HG03521 (cell line): ENCODE measurements around the gene RALGPS1.

Experiments
- ATAC-seq: cut with Tn5 transposase; IDR thresholded peaks from one replicate; pipeline ENCODE4 v1.9.1; 2021; ENCODE audit warnings: mild to moderate bottlenecking, moderate library complexity; ENCODE audit not compliant: unreplicated experiment

RALGPS1 gene

DNA sequence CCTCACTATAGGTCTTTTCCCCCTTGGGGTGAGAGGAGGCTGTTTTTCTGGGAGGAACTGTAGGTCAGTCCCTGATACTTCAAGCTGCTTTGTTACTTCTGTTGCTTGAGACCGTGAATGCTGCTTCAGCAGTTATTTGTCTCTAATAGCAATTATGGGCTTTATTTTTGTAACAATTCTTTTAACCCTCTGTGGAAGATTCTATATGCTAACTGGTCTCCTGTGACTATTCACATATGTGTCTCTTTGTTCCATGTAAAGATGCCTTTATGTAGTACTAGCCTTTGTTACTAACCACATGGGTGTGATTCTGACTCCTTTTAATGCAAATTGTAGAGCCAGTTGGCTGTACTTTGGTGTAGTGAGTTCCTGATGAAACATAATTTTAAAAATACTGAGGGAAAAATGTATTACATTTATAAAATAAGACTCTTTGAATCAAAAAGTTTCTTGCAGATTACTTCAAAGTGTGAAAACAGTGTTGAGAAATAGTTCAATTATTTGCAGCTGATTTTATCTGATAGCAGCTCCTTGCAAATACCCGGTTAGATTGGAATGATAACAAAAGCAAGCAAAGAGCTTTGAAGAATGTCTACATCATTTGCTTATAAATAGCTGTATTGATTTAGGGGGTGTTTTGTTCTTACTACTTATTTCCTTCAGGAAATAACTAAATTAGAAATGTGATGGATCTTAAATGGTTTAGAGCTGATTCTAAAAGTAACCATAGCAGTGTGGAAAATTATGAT, 161.2 kb downstream of the RALGPS1 start:
- ATAC-seq = no peak

DNA sequence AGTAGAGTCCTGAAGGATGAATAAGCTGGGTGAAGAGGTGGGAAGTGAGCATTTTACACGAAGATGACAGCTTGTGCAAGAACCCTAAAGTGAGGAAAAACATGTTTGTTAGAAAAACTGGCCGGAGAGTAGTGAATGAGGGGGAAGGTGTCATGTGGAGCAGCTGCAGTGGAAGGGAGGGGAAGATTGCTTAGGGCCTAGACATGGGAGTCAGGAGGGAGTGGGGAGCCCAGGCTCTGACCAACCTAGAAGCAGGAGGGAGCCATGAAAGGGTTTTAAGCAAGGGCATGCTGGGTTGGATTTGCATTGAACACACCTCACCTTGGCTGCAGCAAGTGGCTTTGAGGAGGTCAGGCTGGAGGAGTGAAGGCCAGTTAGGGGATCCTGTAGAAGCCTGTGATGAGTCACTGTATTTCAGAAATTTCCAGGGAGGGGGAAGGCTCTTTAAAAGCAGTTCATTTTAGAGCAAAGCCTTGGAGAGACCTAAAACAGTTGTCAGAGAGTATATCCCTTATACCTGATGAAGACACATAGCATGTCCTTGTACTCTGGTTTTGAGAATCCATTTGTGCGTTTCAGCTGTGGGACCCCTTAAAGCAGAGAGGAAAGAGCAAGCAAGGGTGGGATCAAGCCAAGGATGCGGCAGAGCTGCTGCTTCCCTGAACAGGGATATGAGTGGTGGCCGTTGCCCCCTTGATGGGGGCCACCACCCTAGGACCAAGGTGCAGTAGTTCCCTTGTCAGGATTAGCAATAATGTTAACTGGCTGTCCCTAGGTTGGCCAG, 162.5 kb downstream of the RALGPS1 start:
- no peak for ATAC-seq

- ATAC-seq = no peak
These were observed 163.0 kb downstream of the RALGPS1 start for GRCh38 chr9:127077644-127077946.

GRCh38 chr9:127078336-127078735, 163.8 kb downstream of the RALGPS1 start:
- no peak for ATAC-seq

DNA sequence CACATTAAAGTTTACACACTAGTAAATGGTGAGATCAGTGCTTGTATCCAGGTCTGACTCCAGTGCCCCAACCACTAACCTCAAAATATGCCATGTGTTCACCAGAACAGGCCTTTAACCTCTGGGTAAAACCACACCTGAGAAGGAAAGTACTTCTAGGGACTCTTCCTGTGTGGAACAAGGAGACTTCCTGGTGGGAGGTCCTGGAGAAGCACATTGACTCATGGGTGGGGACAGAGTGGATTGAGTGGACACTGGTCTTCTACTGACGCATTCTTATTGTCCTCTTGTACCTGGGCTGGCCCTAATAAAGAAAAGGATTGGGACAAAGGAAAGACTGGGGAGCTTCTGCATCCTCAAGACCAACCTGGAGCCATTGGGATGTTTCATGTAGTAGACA, 164.4 kb downstream of the RALGPS1 start:
- ATAC-seq = no peak

GRCh38 chr9:127079446-127080140, 165.0 kb downstream of the RALGPS1 start:
- no peak for ATAC-seq

GRCh38 chr9:127081250-127082185, 166.9 kb downstream of the RALGPS1 start:
- no peak for ATAC-seq

DNA sequence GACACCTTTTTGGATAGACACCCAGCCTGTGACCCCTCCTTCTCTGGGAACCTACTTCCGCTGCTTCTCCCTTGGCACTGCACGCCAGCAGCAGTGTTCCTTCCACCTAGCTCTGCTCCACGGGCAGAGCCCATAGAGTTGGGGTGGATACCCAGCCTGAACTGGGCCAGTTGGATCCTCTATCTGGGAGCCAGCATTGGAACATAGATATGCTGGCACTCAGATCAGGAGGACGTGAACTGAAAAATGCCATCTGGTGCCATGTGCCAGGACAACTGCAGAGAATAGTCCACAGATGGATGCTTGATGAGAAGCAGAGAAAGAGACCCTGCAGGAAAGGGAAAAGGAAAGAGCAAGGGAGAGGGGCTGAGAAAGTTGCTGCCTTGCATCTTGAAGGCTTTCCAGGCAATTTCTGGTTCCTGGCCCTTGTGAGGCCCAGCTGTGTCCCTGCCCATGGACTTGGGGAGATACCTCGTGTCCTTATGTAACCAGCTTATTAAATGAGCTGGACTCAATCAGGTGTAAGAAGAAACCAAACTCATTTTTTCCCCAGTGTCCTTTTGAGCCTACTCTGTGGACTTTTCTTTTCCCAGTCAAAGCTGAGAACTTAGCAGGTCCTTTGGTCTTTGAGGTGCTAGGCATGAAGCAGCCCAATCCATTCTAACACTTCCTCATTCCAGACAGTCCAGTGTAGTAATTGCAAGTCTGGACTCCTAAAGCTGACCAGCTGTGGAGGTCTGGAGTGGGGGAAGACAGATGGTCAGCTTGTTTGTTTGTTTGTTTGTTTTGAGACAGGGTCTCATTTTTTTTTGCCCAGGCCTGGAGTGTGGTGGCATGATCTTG, 168.8 kb downstream of the RALGPS1 start:
- no peak for ATAC-seq

DNA sequence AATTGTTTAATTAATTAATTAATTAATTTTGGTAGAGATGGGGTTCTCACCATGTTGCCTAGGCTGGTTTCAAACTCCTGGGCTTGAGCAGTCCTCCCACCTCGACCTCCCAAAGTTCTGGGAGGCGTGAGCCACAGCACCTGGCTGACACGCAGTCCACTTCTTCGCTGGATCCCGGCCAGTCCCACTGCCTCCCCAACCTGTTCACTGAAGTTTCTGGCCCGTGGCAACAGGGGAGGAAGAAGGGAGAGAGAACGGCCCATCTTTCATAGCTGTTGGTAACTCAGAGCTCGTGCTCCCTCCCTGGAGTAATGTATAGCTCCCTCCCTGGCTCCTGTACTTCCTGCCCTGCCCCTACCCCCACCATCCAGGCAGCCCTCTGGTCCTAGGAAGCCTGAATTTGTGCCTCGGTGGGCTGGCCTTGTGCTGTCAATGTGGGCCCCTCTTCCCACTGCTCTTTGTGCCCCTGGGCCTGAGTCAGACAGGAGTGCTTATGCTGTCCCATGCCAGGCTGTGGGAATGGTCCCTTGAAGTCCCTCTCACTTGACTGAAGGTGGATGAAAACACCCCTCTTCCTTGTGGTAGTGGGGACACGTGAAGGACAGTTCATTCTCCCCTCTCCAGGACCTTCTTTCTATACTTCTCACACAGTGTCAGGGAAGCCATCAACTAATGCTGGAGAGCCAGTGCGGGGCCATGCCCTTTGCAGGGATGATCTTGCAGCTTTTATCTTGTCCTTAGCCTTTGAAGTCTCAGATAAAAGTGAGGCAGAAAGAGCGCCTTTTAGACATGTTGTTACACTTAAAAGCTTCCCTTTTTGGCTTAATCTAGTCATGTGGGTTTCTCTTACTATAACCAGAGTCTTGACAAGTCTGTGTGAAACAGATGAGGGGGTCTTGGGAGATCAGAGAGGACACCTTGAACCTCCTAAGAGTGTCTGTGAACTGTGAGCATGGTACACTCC, 169.8 kb downstream of the RALGPS1 start:
- ATAC-seq = no peak

GRCh38 chr9:127085186-127085585, 170.6 kb downstream of the RALGPS1 start:
- ATAC-seq = no peak

- no peak for ATAC-seq
These were observed 172.2 kb downstream of the RALGPS1 start for GRCh38 chr9:127086771-127087170.

DNA sequence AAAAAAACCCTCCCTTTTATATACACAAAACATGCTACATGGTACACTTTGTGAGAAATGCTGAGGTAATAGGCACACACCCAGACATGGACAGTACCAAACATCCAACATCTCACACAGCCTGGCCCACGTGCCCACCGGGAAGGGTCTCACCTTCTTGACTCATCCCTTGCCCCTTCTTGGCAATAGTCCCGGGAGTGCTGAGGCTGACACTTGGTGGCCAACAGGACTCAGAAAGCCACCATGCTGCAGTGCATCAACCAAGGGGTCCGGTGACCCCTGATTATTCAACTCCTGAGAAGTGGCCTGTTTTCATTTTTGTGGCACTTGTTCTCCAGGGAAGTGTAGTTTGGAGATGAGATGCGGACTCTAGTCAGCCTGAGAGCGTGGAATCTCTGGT, 172.8 kb downstream of the RALGPS1 start:
- ATAC-seq = no peak

GRCh38 chr9:127087836-127088235, 173.3 kb downstream of the RALGPS1 start:
- ATAC-seq = no peak

DNA sequence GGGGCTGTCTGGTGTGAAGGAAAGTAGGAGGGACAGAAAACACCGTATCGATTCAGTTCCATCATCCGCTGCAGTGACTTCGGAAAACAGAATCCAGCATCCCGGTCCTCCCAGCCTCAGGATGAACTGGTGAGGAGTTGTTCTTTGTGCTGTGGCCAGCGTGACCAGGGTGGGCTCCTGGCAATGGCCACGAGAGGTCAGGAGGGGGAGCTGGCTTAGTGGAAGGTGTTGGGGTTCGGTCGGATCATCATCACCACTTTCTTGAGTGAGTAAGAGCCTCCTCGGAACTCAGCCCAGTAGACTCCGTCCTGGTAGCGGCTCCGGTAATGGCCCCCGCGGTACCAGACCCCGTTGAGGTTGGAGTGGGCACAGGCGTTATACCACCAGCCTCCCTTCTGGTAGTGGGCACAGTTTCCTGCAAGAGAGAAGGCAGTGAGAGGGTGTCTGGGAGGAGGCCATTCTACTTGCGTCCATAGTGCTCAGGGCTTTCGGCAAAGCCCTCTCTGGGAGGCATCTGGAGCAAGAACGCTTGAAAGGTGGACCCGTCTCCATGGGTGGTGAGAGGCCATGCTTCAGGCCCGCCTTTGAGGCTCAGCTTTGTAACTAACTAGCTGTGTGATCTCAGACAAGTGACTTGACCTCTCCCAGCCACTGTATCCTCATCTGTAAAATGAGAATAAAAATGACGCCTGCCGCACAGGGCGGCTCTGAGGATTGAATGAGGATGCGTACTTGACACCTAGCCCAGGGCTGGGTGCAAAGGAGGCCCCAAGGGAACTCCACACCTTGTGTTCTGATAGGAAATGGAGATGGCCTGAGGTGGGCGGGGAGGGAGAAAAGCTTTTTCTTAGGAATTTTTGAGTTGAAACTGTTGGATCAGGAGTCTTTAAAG, 174.4 kb downstream of the RALGPS1 start:
- no peak for ATAC-seq

GRCh38 chr9:127089631-127090081, 175.1 kb downstream of the RALGPS1 start:
- ATAC-seq = no peak

DNA sequence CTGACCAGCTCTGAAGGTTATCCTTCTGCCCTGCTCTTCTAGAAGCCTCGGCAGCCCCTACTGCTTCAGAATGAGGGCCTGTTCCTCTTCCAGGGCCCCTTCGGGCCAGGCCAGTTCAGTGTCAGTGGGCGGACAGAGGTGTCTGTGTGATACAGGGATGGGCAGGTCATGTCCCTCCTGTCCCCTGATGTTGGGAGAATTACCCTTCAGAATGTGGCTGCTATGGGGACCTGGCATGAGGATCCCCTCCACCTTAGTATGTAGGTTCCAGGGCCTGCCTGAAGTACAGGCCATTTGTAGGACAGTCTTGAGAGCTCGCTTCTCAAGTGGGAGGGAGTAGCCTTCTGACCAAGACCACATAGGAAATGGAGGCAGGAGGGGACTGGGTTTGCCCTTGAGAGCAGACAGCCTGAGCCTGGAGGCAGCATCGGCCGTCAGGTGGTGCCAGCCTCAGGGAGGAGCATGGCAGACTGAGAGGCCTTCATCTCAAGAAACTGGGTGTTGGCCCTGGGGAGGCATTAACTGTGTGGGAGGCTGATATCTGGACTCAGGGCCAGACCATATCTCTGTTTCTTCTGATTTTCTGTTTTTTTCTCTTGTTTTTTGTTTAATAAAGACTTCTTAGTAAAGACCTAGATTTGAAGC, 175.9 kb downstream of the RALGPS1 start:
- no peak for ATAC-seq

- ATAC-seq = no peak
These were observed 176.9 kb downstream of the RALGPS1 start for GRCh38 chr9:127091526-127091925.
